ENCODE results near the gene GRAMD4.

Gene GRAMD4

DNA sequence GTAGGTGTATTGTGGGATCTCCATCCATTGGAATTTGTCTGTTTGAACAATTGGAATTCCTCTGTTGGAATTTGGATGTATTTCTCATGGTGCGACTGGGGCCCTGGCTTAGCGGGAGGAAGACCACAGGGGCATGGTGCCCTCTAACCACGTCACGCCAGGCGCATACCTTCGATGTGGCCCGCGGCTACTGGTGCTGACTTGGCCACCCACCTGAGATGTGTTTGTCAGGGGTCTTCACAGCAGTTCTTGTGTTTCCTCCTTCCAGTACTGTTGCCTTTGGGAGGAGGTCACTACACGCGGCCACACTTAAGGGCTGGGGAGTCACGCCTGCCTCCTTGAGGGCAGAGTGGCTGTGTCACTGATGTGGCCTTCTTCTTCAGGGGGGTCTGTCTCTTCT, 36.6 kb upstream of the GRAMD4 start:
- DNase-seq, result no peak

DNA sequence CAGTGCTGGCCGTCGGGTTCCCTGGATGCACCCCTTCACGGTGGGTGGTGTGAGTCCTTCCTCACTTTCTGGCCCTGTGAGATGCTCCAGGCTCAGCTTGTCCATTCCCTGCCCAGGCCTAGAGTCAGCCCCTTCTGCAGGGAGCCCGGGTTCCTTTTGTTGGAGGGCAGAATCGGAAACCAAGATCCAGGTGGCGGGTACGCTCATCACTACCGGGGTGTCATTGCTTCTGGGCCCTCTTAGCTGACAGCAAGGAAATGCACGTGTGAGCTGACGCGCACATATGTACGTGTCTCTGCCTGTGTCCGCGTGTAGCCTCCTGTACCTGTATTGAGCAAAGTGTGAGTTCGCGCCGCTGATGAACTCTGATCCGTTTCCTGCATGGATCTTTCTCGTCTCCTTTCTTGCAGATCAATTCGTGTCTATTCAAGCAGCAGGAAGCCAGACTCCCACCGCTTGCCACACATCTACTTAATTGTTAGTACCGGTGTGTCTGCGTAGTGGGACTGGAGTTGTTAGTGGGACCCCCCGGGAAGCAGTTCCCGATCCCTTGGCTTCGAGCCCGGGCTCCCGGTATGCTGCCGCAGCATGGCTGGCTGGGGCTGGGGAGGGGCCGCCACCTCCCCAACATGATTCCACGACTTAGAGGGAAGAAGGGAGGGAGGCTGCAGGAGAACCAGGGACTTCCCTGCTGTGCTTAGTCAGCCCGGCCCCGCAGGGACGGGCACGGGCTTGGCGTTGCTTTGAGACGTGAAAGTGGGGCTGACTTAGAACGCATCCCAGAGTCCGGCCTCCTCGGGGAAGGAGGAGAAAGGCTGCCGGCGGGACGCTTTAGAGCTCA, 35.9 kb upstream of the GRAMD4 start:
- no peak for DNase-seq

GRCh38 chr22:46585340-46586122, 34.7 kb upstream of the GRAMD4 start:
- DNase-seq, result no peak

DNA sequence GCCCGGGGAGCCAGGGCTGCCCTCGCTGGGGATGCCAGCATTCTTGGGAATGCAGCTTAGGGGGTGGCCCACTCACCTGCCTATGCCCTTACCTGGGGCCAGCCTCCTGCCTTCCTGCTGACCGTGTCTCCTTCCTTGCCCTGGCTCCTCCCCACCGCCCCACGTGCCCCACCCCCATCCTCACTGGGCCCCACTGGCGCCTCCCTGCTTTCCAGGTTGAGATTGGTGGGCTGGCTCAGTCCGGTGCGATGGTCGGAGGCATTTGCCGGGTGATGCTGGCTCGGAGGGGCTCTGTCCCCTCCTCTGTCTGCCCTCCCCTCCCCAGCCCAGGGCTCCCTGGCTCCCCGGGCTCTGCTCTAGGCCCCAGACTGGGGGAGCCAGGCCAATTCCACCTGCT, 34.1 kb upstream of the GRAMD4 start:
- no peak for DNase-seq

DNA sequence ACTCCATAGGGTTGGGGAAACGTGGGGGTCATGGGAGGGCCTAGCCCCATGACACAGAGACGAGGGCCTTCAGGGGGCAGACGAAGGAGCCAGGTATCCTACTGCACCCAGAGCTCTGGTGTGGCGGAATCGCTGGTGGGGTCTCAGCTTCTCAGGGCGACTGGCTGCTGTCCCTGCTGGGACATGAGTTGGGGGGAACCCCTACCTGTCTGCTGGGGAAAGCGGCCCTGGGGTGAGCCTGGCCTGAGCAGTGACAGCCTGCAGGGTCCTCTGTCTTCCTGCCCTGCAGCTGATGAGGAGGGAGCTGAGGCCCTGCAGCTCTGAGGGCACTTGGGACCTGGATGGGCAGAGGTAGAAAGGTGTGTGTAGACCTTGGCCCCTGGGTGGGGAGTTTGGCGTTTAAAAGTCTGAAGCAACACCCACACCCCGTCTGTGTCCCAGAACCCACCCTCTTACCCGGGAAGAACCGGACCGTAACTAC, 33.6 kb upstream of the GRAMD4 start:
- DNase-seq, result no peak

GRCh38 chr22:46587061-46587460, 33.1 kb upstream of the GRAMD4 start:
- DNase-seq, result no peak

DNA sequence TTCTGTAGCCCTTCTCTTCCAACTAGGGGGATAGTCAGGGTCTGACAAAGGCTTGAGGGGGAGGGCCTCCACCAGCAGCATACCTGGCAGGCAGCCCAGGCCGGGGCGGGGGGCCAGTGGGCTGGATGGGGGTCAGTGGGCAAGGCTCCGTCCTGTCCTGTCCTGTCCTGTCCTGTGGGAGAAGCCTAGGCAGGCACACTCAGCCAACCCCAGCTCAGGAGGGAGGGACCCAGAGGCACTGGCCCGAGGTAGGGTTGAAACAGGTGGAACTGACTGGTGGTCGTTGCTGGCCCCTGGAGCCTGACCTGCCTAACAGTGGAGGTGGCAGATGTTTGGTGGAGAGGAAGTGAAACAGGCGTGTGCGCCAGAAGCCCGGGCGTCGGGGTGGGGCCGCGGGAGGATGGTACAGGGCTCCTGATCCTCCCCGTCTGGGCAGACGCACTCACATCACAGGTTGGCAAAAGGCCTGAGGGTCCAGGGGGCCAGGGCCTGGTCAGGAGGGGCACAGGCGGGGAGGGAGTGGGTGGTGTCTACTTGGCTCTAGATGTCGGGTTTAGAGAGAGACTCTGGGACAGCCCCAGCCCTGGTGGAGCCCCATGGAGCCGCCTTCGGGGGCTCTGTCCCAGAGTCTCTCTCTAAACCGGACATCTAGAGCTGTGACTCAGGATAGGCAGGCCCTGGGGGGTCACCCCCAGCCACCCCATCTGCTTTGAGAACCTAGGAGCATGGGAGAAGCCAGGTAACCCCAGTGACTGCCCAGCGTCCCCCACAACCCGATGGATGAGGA, 32.5 kb upstream of the GRAMD4 start:
- DNase-seq, result no peak

DNA sequence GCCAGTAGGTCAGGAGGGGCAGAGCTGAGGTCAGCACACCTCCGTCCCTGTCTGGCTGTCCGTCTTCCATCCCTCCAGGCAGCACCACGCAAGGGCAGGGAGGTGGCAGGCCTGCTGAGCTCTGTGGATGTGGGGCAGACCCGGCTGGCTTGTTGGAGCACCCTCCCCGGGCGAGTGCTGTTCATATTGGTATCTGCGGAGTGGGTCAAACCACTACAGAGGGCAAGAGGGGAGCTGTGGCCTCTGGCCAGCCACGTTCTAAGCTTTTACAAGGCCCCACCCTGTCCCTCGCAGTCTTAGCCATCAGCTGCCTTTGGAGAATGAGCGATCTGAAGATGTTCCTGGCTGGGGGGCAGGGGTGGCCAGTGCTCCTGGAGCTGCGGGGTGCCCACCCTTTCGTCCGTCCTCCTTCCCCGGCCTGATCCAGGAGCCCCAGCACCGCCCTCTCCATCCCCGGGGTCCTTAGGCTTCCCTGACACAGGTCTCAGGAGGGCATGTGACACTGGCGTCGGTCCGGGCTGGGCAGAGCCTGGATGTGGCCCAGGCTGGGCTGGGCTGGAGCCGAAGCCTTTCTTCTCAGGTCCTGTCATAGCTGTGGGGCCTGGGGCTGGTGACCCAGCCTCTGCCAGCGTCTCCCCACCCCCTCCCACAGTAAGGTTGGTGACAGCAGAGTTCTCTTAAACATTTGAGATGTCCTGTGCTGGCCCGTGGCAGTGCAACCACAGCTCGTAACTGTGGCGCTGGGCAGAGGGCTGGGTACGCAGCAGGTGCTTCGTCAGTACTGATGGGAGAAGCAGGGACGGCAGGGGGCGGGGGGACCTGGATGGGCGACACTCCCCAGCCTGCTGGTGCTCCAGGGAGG, 31.7 kb upstream of the GRAMD4 start:
- no peak for DNase-seq

- no peak for DNase-seq
Observed at GRCh38 chr22:46589141-46589748, 30.9 kb upstream of the GRAMD4 start.

DNA sequence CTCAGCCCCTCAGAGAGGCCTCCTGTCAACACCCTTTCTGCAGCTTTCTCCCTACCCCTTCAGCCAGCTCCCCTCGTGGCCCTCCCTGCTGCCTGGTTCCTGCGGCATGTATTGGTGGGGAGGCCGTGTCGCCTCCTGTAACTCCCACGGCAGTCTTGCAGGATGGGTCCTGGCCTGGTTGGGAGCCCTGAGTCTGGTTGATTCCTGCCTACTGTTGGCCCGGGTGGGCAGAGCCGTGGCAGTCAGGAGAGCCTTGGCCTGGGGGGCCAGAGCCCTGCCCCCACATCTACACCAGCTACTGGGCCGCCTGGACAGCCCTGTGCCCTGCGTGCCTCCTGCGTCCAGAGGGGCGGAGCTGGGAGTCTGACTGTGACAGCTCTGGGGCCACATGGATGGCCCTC, 30.3 kb upstream of the GRAMD4 start:
- DNase-seq, result no peak

- DNase-seq, result no peak
Observed at GRCh38 chr22:46590334-46590733, 29.9 kb upstream of the GRAMD4 start.

DNA sequence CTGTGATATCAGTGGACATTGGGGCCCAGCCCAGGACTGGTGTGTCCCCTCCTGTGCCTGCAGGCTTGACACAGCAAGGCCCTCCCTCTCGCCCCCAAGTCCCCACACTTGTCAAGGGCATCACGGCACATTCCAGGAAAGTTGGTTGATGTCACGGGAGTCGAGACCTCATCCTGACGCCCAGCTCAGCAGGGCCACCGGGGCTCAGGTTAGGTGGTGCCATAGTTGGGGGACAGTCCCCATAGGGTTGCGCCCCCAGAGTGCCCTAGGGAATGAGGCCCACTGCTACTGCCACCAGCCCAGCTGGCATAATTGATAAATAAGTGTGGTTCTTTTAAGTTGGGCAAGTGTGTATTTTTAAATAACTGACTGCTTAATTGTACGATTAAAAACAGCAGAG, 28.3 kb upstream of the GRAMD4 start:
- no peak for DNase-seq

- no peak for DNase-seq
Observed at GRCh38 chr22:46592390-46592872, 27.8 kb upstream of the GRAMD4 start.

- no peak for DNase-seq
Observed at GRCh38 chr22:46593211-46593681, 26.9 kb upstream of the GRAMD4 start.

- no peak for DNase-seq
Observed at GRCh38 chr22:46593996-46594946, 25.9 kb upstream of the GRAMD4 start.

- no peak for DNase-seq
Observed at GRCh38 chr22:46594947-46595298, 25.3 kb upstream of the GRAMD4 start.

GRCh38 chr22:46595545-46595944, 24.6 kb upstream of the GRAMD4 start:
- DNase-seq, result no peak

DNA sequence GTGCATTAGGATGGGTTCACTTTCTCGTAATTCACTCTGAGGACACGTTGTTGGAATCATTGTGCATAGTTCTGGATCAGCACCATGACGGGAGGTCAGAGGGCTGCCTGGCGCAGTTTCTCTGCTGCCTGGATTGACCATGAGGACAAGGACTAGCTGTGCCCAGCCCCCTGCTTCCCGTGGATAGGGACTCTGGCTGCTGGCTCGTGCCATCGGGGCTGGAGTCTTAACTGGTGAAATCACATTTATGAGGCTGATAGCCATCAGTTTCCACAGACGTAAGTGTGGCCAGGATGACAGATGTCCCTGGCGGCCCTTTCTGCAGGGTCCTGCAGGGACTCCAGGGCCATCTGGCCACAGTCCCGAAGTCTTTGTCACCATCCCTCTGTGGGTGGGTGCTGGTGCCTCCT, 24.1 kb upstream of the GRAMD4 start:
- DNase-seq, result no peak

DNA sequence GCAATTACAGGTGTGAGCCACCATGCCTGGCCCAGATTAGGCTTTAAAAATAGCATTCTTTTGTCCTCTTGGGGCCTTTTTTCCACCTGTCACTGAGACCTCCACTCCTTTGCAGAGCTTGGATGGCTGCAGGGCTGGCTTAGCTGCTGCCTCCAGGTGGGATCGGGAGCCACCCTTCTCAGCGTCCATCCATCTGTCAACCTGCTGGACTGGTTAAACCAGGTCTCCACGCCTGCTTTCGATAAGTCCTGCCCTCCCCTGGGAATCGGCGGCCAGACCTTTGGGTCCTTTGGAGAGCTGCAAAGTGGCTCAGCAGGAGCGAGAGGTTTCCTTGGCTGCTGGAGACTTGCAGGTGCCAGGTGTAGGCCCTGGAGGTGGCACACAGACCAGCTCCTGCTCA, 23.4 kb upstream of the GRAMD4 start:
- no peak for DNase-seq

- no peak for DNase-seq
Observed at GRCh38 chr22:46598224-46598623, 22.0 kb upstream of the GRAMD4 start.

Data from NCI-H1092 treated with DMSO at 0.1 percent for 48 hours (cell line).